Panc1 (cell line): ENCODE results near the gene STX12. TPM values are rescaled to one million over a fixed set of nuclear protein-coding genes. Genes with fewer than 3 reads are reported as not detected.
"Not testable (repeated sequence)": the region's sequence is repeated elsewhere in the genome, so short reads cannot be mapped to it uniquely, and the experiment has no call there.

Experiments used
- ATAC-seq: fragments of 200-7000 bp; cut with Tn5 transposase; 2 replicates; pipeline ENCODE4 v1.9.1; 2020; ENCODE audit warnings: mild to moderate bottlenecking, moderate library complexity
- BruUV-seq: library from RNA; stranded (reverse); fragments of 400-500 nt; replicated peaks from 2 replicates; lab custom pipeline; 2021; lab: Mats Ljungman, UMichigan
- CTCF ChIA-PET: fragments of 300-600 bp; sonication (Branson Sonifier 250); formaldehyde crosslinking; loops from one replicate; lab custom pipeline; 2022; ENCODE audit warnings: antibody characterized with exemption; lab: Charles Lee
- POLR2A ChIA-PET: fragments of 300-600 bp; sonication (Branson Sonifier 250); formaldehyde crosslinking; loops from one replicate; lab custom pipeline; 2022; ENCODE audit warnings: antibody characterized with exemption; lab: Charles Lee
- DNase-seq: peaks from one replicate; pipeline ENCODE4 v3.0.0-alpha.2; 2010; ENCODE audit warnings: low read depth, low spot score
- H3K27ac ChIP-seq: 2 replicates; pipeline ENCODE4 v1.5.1; 2011; ENCODE audit warnings: mild to moderate bottlenecking, low read length, inconsistent platforms
- H3K27me3 ChIP-seq: fragments of 200-500 bp; sonication (Bioruptor generic); 2 replicates; pipeline ENCODE4 v1.6.0; 2014; ENCODE audit warnings: low read length, inconsistent platforms; ENCODE audit not compliant: control insufficient read depth, insufficient read depth
- H3K36me3 ChIP-seq: fragments of 200-500 bp; sonication (Bioruptor generic); 2 replicates; pipeline ENCODE4 v1.5.1; 2014; ENCODE audit warnings: inconsistent platforms, mild to moderate bottlenecking, low read length, moderate library complexity; ENCODE audit not compliant: control insufficient read depth, insufficient read depth
- H3K4me1 ChIP-seq: 2 replicates; pipeline ENCODE4 v1.5.1; 2011; ENCODE audit warnings: inconsistent platforms, mild to moderate bottlenecking, low read length, moderate library complexity; ENCODE audit not compliant: control insufficient read depth, insufficient read depth
- H3K4me3 ChIP-seq, 2 experiments: 2 replicates each; pipeline ENCODE4 v1.5.1; 2011 to 2012; ENCODE audit warnings: low read depth in 2 of 2, low read length in 2 of 2, mild to moderate bottlenecking in 2 of 2, inconsistent platforms in 1 of 2, moderate library complexity in 1 of 2
- H3K9me3 ChIP-seq: fragments of 200-500 bp; sonication (Bioruptor generic); 2 replicates; pipeline ENCODE4 v1.5.1; 2014; ENCODE audit warnings: low read depth, mild to moderate bottlenecking, inconsistent platforms, low read length, moderate library complexity; ENCODE audit not compliant: control insufficient read depth, insufficient read depth
- POLR2AphosphoS5 ChIP-seq: IDR thresholded peaks from 2 replicates; pipeline ENCODE4 v1.6.1; 2012; ENCODE audit warnings: mild to moderate bottlenecking, low read depth, low read length, moderate library complexity
- SIN3A ChIP-seq: IDR thresholded peaks from 2 replicates; pipeline ENCODE4 v1.6.1; 2012; ENCODE audit warnings: low read depth, mild to moderate bottlenecking, low read length, moderate library complexity, borderline replicate concordance; ENCODE audit not compliant: insufficient read depth
- TCF7L2 ChIP-seq: IDR thresholded peaks from 2 replicates; pipeline ENCODE4 v1.6.1; 2011; ENCODE audit warnings: mild to moderate bottlenecking, low read depth, low read length, inconsistent platforms
- in situ Hi-C: cut with HindIII; loops from 2 replicates; pipeline ENCODE4 v1.10.0; 2016; ENCODE audit warnings: low sequenced_read_pairs, low pct_unique_long_range_greater_than_20kb
- intact Hi-C: fragments of 100-400 bp; cut with micrococcal nuclease; formaldehyde crosslinking; loops from one replicate; pipeline ENCODE4 v1.10.0; 2022; ENCODE audit not compliant: unreplicated experiment
- total RNA-seq: library from RNA; stranded (reverse); gene quantifications from one replicate; pipeline ENCODE4 v1.2.1, GENCODE V29; 2021; ENCODE audit not compliant: unreplicated experiment
- TF ChIP-seq, protein P1 (sequence below), 2 experiments: IDR thresholded peaks; 2 replicates each; pipeline ENCODE4 v1.6.1; 2011 to 2012; ENCODE audit warnings: low read depth in 2 of 2, control low read depth in 1 of 2, low read length in 1 of 2, mild to moderate bottlenecking in 1 of 2, moderate library complexity in 1 of 2; ENCODE audit not compliant: insufficient read depth in 1 of 2
- TF ChIP-seq, protein P2 (sequence below): fragments of 450-650 bp; IDR thresholded peaks from 2 replicates; pipeline ENCODE4 v1.5.1; 2017; ENCODE audit warnings: mild to moderate bottlenecking

STX12 gene
- total RNA-seq, 1 experiment from 2014 or later: 25.3 TPM

DNA sequence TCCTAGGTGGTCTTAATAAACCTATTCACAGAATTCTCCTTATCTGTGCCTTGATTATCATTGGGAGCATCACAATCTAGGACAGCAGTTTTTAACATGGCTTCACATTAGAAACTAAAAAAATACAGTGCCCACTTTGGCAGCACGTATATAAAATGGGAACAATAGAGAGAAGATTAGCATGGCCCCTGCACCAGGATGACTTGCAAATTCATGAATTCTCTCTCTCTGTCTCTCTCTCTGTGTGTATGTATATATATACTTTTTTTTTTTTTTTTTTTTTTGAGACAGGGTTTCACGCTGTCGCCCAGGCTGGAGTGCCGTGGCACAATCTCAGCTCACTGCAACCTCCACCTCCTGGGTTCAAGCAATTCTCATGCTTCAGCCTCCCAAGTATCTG is 51.4 kb downstream of the STX12 start:
- H3K27ac ChIP-seq: no peak overlapping the region
- TF ChIP-seq TCF7L2 (no peak), POLR2AphosphoS5 (no peak), SIN3A (no peak)
- TF ChIP-seq, protein P1, sequence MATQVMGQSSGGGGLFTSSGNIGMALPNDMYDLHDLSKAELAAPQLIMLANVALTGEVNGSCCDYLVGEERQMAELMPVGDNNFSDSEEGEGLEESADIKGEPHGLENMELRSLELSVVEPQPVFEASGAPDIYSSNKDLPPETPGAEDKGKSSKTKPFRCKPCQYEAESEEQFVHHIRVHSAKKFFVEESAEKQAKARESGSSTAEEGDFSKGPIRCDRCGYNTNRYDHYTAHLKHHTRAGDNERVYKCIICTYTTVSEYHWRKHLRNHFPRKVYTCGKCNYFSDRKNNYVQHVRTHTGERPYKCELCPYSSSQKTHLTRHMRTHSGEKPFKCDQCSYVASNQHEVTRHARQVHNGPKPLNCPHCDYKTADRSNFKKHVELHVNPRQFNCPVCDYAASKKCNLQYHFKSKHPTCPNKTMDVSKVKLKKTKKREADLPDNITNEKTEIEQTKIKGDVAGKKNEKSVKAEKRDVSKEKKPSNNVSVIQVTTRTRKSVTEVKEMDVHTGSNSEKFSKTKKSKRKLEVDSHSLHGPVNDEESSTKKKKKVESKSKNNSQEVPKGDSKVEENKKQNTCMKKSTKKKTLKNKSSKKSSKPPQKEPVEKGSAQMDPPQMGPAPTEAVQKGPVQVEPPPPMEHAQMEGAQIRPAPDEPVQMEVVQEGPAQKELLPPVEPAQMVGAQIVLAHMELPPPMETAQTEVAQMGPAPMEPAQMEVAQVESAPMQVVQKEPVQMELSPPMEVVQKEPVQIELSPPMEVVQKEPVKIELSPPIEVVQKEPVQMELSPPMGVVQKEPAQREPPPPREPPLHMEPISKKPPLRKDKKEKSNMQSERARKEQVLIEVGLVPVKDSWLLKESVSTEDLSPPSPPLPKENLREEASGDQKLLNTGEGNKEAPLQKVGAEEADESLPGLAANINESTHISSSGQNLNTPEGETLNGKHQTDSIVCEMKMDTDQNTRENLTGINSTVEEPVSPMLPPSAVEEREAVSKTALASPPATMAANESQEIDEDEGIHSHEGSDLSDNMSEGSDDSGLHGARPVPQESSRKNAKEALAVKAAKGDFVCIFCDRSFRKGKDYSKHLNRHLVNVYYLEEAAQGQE (IDR thresholded peaks at IDR 0.05; ENCODE audit: insufficient read depth in 1 of 2, low read depth in 2 of 2, low read length in 1 of 2): no peak
- TF ChIP-seq, protein P2, sequence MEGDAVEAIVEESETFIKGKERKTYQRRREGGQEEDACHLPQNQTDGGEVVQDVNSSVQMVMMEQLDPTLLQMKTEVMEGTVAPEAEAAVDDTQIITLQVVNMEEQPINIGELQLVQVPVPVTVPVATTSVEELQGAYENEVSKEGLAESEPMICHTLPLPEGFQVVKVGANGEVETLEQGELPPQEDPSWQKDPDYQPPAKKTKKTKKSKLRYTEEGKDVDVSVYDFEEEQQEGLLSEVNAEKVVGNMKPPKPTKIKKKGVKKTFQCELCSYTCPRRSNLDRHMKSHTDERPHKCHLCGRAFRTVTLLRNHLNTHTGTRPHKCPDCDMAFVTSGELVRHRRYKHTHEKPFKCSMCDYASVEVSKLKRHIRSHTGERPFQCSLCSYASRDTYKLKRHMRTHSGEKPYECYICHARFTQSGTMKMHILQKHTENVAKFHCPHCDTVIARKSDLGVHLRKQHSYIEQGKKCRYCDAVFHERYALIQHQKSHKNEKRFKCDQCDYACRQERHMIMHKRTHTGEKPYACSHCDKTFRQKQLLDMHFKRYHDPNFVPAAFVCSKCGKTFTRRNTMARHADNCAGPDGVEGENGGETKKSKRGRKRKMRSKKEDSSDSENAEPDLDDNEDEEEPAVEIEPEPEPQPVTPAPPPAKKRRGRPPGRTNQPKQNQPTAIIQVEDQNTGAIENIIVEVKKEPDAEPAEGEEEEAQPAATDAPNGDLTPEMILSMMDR: no peak
- intact Hi-C loops (no loop called here), in situ Hi-C loops (no loop called here)
- POLR2A ChIA-PET: no interaction called here
- H3K4me3 ChIP-seq: no peak overlapping the region
- CTCF ChIA-PET: no interaction called here
- H3K9me3 ChIP-seq: no peaks in the 10 kb centered on the region
- H3K36me3 ChIP-seq: peaks cover 9% of the 10 kb centered on the region; the same call in 1 of the 2 replicates
- H3K27me3 ChIP-seq: no peaks in the 10 kb centered on the region
- no peak for DNase-seq
- ATAC-seq: no peak
- BruUV-seq: no TSS peak
- no peaks in the 10 kb centered on the region for H3K4me1 ChIP-seq

DNA sequence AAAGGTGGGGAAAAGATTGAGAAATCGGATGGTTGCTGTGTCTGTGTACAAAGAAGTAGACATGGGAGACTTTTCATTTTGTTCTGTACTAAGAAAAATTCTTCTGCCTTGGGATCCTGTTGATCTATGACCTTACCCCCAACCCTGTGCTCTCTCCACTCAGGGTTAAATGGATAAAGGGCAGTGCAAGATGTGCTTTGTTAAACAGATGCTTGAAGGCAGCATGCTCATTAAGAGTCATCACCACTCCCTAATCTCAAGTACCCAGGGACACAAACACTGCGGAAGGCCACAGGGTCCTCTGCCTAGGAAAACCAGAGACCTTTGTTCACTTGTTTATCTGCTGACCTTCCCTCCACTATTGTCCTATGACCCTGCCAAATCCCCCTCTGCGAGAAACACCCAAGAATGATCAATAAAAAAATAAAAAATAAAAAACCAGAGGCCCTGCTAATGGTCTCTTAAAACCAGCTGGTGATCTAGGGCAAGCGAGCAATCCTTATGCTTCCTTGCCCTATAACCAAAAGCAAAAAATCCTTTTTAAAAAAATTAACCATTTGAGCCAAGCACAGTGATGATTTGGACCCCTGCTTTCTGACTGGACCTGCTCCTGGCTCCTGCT is 56.4 kb downstream of the STX12 start:
- H3K27me3 ChIP-seq: not testable (repeated sequence)

More for the DNA sequence above, 56.4 kb downstream of the STX12 start:
- BruUV-seq, in situ Hi-C loops, ATAC-seq, intact Hi-C loops, DNase-seq, H3K9me3 ChIP-seq, POLR2A ChIA-PET: not testable (repeated sequence)
- Histone ChIP-seq H3K27ac (peak overlapping the region; percentile 87), H3K4me3 (peak overlapping the region; percentile 92 to 95), H3K4me1 (peaks cover 13% of the 10 kb centered on the region; the same call in 1 of the 2 replicates), H3K36me3 (peaks cover 22% of the 10 kb centered on the region)
- CTCF ChIA-PET: interaction anchor here (1.0 kb wide), 1 partner anchor 10 kb away, joined by 12 read pairs; no protein-coding TSS in a partner anchor
